GM21447 (cell line): Measurements from ENCODE around the gene INTS12.

ENCODE experiments used
- ATAC-seq: cut with Tn5 transposase; IDR thresholded peaks from one replicate; pipeline ENCODE4 v1.9.1; 2021; ENCODE audit not compliant: unreplicated experiment

INTS12 gene

DNA sequence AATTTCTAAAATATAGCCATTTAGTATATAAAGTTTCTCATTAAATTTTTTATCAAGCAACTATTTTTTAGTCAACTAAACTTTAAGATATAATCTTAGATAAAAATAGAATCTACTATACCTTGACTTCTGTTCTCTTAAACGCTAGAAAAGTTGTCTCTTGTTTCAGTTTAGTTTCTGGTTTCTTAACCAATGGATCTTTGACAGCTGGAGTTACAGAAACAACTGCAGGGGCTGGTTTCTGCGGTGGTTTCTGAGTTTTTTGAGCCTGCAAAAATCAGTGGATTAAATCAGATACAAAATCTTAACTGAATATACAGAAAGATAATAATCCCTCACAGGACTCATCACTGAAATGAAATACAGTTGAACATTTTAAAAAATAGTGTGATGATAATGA, 21.9 kb downstream of the INTS12 start:
- no peak for ATAC-seq

GRCh38 chr4:105683038-105683437, 25.5 kb downstream of the INTS12 start:
- ATAC-seq: no peak

GRCh38 chr4:105679186-105679585, 29.3 kb downstream of the INTS12 start:
- no peak for ATAC-seq

GRCh38 chr4:105677709-105678108, 30.8 kb downstream of the INTS12 start:
- no peak for ATAC-seq

DNA sequence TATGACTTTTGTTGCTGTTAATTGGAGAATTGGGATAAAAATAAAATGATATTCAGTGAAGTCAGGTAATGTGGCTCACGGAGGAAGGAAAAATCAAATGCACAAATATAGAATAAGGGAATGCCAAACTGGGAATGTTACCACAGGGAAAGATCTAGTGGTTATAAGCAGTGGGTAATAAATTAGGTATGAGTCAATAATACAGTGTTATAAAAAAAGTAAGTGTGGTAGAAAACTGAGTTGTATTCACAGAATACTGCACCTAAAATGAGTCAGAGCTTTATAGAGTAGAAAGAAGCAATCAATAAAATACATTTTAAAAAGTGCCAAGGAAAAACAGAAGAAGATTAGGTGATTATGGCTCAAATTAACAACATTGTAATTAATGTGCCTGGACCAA, 34.5 kb downstream of the INTS12 start:
- ATAC-seq: no peak

DNA sequence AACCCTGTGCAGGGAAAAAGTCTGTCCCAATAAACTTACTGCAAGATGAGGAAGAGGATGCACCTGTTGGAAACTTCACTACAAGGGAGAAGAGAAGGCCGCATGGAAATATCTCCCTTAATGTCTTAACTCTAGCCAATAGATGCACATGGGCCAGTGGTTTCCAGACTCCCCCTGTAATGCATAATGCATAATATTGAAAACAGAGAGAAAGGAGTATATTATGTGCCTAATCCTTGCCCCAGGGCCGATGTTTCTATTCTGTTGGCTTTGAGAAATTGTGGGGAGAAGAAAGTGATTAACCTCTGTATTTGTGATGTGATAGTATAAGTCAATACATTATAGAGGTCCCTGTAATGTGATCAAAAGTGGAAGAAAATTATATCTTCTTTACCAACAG, 37.2 kb downstream of the INTS12 start:
- ATAC-seq: no peak

DNA sequence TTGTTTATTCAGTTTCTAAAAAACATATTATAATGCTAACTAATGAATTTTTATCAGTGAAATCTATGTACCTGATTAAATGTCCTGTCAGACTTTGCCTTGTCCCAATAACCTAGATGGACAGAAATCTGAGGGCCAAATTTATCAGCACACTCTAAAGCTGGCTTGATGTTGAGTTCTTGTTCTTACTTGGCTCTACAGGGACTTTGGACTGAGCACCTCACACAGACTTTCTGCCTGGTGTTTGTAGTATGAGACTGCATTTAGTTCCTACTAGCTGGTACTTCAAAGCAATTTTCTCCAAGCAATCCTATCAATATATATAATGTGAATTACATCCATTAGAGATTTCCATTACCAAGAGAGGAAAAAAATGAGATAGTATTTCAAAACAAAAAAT, 37.8 kb downstream of the INTS12 start:
- ATAC-seq: no peak

DNA sequence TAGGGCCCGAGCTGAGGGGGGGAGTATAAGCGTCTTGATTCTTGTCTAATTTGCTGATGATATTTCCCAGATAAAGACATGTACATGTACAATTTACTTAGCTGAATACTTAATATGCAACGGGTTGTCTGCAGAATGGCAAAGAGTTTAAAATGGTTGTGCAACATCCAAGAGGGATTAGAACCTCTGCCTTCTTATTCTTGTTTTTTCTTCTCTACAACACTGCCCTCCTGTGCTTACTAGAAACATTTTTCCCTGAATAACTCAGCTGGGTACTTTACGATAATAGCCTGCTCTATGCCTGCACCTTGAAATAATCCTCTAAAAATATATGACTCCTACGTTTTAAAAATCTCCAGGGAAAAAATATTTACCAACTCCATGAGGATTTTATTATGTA, 41.8 kb downstream of the INTS12 start:
- ATAC-seq: no peak

- no peak for ATAC-seq
These were observed 45.4 kb downstream of the INTS12 start for GRCh38 chr4:105662935-105663675.

- ATAC-seq: no peak
These were observed 47.5 kb downstream of the INTS12 start for GRCh38 chr4:105661028-105661427.

DNA sequence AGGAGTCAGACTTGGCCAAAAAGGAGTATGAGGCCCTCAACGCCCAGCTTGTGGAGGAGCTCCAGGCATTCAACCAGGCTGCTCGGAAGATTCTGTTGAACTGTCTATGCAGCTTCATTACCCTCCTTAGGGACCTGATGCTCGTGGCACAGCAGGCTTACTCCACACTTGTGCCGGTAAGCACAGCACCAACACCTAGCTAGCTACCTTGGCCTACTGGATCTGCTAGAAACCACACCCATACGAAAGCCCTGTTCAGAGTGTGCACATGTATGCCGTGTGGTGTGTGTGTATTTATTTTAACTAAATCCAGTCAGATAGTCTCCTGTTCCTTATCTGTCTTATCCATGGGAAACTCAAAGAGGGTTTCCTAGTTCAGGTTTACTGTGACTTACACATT, 49.3 kb downstream of the INTS12 start:
- no peak for ATAC-seq

DNA sequence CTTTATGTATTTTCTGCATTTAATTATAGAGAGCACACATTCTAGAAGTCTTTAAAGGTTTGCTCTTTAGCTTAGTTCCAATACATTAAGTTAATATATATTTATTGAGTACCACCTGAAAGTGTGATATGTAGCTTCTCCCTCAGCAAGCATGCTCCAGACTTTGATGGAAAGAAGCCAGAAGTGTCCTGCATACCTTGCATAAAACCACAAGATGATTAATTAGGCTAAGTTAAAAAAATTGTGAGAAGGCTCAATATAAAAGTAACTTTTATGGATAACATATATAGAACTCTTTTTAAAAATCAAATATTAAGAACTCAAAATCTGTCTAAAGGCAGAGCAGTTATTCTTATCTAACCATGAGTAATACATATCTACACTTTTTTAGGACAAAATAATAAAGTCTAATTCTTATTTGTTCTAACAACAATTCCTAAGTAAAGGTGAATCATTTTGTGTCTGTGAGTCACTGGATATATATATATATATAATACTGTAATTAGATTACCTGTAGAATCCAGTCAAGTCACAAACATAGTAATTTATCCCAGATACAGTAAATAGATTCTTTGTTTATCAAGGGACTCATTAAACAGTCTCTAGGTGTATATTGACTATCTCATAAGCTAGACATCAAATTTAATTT, 51.2 kb downstream of the INTS12 start:
- no peak for ATAC-seq

GRCh38 chr4:105652286-105652888, 56.1 kb downstream of the INTS12 start:
- no peak for ATAC-seq

- no peak for ATAC-seq
These were observed 56.6 kb downstream of the INTS12 start for GRCh38 chr4:105651884-105652283.

DNA sequence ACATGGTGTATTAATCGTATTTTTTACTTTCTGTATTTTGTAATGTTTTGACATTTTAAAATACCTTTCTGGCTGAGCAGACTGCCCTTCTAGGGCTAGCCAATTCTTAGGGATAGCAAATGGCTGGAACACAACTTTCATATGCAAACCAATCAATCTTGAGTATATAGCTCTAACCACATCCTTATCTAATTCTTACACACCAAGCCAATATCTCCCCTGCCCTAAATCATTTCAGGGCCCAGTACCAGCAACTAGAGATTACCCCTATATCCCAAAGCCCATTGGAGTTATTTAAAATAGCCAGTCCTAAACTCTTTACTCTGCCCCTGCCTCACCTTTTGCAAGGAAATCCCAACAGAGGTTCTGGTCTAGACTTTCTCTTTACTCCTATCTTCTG, 58.3 kb downstream of the INTS12 start:
- ATAC-seq: no peak

DNA sequence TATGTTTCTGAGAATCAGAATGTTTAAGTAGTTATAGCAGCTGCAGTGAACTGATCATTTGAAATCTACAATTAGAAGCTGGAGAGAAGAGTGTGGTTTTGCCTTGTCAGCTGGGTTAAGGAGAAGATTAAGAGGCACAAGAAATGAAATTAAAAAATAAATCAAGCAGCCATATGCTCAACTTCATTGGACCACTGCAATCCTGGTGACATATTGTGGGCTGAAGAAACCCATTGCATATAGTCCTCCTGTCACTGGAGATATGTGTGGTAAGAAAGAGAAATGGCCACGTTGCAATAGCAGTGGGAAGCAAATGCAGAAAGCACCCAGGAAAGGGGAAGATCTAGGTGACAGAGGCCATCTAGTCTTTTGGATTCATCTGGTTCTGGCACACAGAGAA, 63.0 kb downstream of the INTS12 start:
- no peak for ATAC-seq

- no peak for ATAC-seq
These were observed 64.2 kb downstream of the INTS12 start for GRCh38 chr4:105644257-105644656.

- no peak for ATAC-seq
These were observed 66.6 kb downstream of the INTS12 start for GRCh38 chr4:105641845-105642244.

DNA sequence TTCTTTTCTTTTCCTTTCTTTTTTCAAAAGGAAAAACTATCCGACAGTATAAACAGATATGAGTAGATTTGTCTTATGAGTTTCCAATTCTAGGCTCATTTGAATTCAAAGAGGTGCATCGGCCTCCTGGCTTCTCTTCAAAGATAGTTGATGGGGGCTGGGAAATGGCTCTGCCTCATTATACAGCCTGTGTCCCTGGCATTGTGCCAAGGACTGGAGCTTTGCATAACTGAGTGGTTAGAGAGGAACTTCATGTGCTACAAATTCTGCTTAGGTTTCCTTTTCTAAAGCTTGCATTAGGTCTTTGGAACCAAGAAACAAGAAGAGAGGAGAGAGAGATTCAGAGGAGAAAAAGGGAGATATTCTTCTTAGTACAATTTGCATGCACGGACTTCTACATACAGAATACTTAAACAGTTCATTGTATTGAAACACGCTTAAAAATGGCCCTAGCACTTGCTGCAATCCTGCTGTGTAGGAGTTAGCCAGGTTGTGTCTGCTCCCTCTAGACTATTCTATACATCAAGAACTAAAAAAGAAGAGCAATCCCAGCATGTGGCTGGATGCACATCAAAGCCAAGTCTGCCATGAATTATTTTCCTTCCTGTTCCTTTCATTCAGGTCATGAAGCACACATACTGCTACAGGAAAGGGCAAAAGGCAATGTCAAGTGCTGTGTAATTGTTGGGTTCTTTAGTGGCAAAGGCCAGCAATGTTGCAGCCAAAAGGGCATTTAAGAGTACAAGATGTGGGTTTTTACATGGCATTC, 70.9 kb downstream of the INTS12 start:
- ATAC-seq: peak; percentile 79

DNA sequence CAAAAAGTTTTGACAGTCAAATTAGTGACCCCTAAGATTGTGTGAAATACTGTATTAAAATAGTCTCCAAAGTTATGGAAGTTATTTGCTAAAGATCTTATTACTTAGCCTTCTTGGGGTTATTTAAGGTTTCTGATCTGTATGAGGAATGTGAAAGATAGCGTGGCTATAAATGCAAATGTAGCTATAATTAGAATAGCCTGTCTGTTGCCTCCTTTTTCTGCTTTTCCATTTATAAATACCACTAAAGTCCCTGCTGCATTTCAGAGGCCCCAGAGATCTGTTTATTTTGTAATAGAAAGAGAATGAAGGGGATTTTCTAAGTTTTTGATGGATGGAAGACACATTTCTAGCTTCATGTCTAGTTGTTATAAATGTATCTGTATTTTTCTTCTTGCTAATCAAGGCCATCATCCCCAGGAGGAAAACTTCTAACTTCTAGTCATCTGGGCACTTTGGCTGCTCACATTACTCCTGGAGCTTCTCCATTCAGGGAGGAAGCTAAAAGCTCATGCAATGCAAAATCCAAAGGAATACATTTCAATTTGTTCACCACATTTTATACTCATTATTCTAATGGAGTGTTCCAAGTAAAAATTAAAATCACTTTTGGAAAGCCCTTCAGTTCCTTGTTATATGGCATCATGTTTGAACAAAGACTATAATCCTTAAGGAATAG, 73.9 kb downstream of the INTS12 start:
- no peak for ATAC-seq

DNA sequence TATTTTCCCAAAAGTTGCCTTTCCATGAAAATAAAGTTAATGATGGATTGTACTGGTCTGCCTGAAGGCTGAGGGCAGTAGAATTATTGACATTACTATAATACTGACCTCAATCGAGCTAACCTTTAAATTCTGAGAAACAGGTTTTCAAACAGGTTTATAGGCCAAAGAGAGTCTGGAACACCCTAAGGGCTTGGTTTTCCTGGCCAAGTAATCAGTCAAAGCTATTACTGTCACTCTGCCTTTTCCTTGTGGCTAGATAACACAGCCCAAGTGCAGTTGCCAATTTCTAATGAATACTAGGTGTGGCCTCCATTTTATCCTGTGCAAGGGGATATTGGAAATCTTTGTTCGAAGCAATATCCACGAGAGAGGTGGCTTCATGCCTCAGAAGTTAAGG, 75.2 kb downstream of the INTS12 start:
- no peak for ATAC-seq
